ENCODE measurements around the gene SPINK1.
A peak's percentile ranks its signal among the peaks of the same experiment; 100 is the strongest.
"Not testable (repeated sequence)": the region's sequence is repeated elsewhere in the genome, so short reads cannot be mapped to it uniquely, and the experiment has no call there.

SPINK1 gene

GRCh38 chr5:147869892-147870291 lies 38.4 kb upstream of the SPINK1 start:
- Histone ChIP-seq H3K27ac (ENCODE audit: low read depth, low read length) (peak overlapping the region; percentile 94), H3K4me1 (ENCODE audit: control insufficient read depth, insufficient read depth, low read length) (peaks cover 22% of the 10 kb centered on the region), H3K4me3 (ENCODE audit: low read depth, low read length) (peak overlapping the region; percentile 53), H3K9ac (ENCODE audit: low read length) (peak overlapping the region; percentile 93), H3K36me3 (ENCODE audit: control insufficient read depth, insufficient read depth, low read length) (peaks cover 53% of the 10 kb centered on the region)
- H3K27me3 ChIP-seq (ENCODE audit: control insufficient read depth, insufficient read depth, low read length); H3K9me3 ChIP-seq (ENCODE audit: control insufficient read depth, insufficient read depth, low read depth, low read length): not testable (repeated sequence)

GRCh38 chr5:147869112-147869511 lies 37.6 kb upstream of the SPINK1 start:
- peak overlapping the region; percentile 93 for H3K9ac ChIP-seq (ENCODE audit: low read length)
- peaks cover 24% of the 10 kb centered on the region for H3K4me1 ChIP-seq (ENCODE audit: control insufficient read depth, insufficient read depth, low read length)
- peak overlapping the region; percentile 53 for H3K4me3 ChIP-seq (ENCODE audit: low read depth, low read length)
- H3K36me3 ChIP-seq (ENCODE audit: control insufficient read depth, insufficient read depth, low read length), result peaks cover 61% of the 10 kb centered on the region
- peaks cover 8% of the 10 kb centered on the region; the same call in 1 of the 2 replicates for H3K27me3 ChIP-seq (ENCODE audit: control insufficient read depth, insufficient read depth, low read length)
- H3K27ac ChIP-seq (ENCODE audit: low read depth, low read length), result peak overlapping the region; percentile 94
- no peaks in the 10 kb centered on the region for H3K9me3 ChIP-seq (ENCODE audit: control insufficient read depth, insufficient read depth, low read depth, low read length)

DNA sequence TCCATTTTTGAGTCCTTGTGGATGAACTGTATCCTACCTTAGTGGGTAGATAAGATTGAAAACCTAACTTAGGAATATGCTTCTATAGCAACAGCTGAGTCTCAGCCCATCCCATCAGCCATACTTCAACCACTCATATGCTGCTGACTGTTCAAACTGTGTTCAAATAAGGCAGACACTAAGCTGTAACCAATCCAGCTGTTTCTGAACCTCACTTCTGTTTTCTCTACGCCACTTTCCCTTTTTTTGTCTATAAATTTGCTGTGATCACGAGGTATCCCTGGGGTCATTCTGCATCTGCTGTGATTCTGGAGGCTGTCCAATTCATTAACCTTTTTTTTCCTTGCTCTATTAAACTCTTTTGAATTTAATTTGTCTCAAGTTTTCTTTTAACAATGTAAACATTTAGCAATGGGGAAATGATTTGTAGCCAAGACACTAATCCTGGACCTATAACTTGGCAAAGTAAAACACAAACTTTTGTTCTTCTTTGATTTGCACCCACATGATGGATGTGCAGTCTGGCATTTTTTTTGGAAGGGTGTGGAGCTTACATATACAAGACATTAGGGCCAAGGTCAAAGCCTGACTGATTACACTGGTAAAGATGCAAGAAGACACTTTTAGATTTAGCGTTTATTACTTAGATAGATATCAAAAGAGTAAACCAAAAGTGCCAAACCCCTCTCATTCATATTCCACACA lies 32.1 kb upstream of the SPINK1 start:
- H3K27me3 ChIP-seq (ENCODE audit: control insufficient read depth, insufficient read depth, low read length), result no peaks in the 10 kb centered on the region
- no peak overlapping the region for H3K4me3 ChIP-seq (ENCODE audit: low read depth, low read length)
- peaks cover 43% of the 10 kb centered on the region for H3K36me3 ChIP-seq (ENCODE audit: control insufficient read depth, insufficient read depth, low read length)
- no peak overlapping the region for H3K9ac ChIP-seq (ENCODE audit: low read length)
- H3K9me3 ChIP-seq (ENCODE audit: control insufficient read depth, insufficient read depth, low read depth, low read length), result no peaks in the 10 kb centered on the region
- H3K27ac ChIP-seq (ENCODE audit: low read depth, low read length), result 0 out of 2 replicates have a peak overlapping the region, but pooled peaks have one; percentile 12
- peaks cover 56% of the 10 kb centered on the region for H3K4me1 ChIP-seq (ENCODE audit: control insufficient read depth, insufficient read depth, low read length)

GRCh38 chr5:147860641-147861025 lies 29.2 kb upstream of the SPINK1 start:
- Histone ChIP-seq H3K4me1 (ENCODE audit: control insufficient read depth, insufficient read depth, low read length) (peaks cover 58% of the 10 kb centered on the region), H3K27ac (ENCODE audit: low read depth, low read length) (peak overlapping the region; percentile 68), H3K4me3 (ENCODE audit: low read depth, low read length) (no peak overlapping the region), H3K9me3 (ENCODE audit: control insufficient read depth, insufficient read depth, low read depth, low read length) (no peaks in the 10 kb centered on the region), H3K27me3 (ENCODE audit: control insufficient read depth, insufficient read depth, low read length) (no peaks in the 10 kb centered on the region), H3K36me3 (ENCODE audit: control insufficient read depth, insufficient read depth, low read length) (peaks cover 29% of the 10 kb centered on the region), H3K9ac (ENCODE audit: low read length) (no peak overlapping the region)

DNA sequence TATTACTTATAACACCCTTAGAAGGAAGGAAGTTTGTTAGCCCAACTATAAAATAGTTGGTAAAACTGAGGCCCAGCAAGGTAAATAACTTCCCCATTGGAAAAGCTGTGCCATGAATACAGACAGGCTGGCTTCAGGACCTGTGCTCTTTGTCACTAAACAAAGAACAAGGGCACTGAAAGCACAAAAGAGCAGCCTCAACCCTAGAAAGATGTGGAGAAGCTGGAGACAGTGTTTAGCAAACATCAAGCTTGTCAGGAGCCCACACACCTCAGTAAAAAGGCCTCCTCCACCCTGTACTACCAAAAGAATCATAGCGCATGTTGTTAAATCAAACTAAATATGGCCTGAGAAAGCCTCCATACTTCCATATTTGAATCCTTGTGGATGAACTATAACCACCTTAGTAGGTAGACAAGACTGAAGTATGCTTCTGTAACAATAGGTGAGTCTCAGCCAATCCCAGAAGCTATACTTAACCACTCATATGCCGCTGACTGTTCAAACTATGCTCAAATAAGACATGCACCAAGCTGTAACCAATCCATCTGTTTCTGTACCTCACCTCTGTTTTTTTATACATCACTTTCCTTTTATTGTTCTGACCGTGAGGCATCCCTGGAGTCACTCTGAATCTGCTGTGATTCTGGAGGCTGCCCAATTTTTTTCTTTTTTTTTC lies 28.6 kb upstream of the SPINK1 start:
- H3K9me3 ChIP-seq (ENCODE audit: control insufficient read depth, insufficient read depth, low read depth, low read length), result no peaks in the 10 kb centered on the region
- H3K9ac ChIP-seq (ENCODE audit: low read length), result no peak overlapping the region
- H3K27ac ChIP-seq (ENCODE audit: low read depth, low read length), result peak overlapping the region; percentile 68
- peaks cover 58% of the 10 kb centered on the region for H3K4me1 ChIP-seq (ENCODE audit: control insufficient read depth, insufficient read depth, low read length)
- no peaks in the 10 kb centered on the region for H3K27me3 ChIP-seq (ENCODE audit: control insufficient read depth, insufficient read depth, low read length)
- peaks cover 26% of the 10 kb centered on the region for H3K36me3 ChIP-seq (ENCODE audit: control insufficient read depth, insufficient read depth, low read length)
- no peak overlapping the region for H3K4me3 ChIP-seq (ENCODE audit: low read depth, low read length)

GRCh38 chr5:147858565-147858964 lies 27.1 kb upstream of the SPINK1 start:
- no peak overlapping the region for H3K4me3 ChIP-seq (ENCODE audit: low read depth, low read length)
- H3K27me3 ChIP-seq (ENCODE audit: control insufficient read depth, insufficient read depth, low read length), result no peaks in the 10 kb centered on the region
- peaks cover 13% of the 10 kb centered on the region for H3K36me3 ChIP-seq (ENCODE audit: control insufficient read depth, insufficient read depth, low read length)
- no peak overlapping the region for H3K27ac ChIP-seq (ENCODE audit: low read depth, low read length)
- no peaks in the 10 kb centered on the region for H3K9me3 ChIP-seq (ENCODE audit: control insufficient read depth, insufficient read depth, low read depth, low read length)
- H3K4me1 ChIP-seq (ENCODE audit: control insufficient read depth, insufficient read depth, low read length), result peaks cover 47% of the 10 kb centered on the region
- no peak overlapping the region for H3K9ac ChIP-seq (ENCODE audit: low read length)

DNA sequence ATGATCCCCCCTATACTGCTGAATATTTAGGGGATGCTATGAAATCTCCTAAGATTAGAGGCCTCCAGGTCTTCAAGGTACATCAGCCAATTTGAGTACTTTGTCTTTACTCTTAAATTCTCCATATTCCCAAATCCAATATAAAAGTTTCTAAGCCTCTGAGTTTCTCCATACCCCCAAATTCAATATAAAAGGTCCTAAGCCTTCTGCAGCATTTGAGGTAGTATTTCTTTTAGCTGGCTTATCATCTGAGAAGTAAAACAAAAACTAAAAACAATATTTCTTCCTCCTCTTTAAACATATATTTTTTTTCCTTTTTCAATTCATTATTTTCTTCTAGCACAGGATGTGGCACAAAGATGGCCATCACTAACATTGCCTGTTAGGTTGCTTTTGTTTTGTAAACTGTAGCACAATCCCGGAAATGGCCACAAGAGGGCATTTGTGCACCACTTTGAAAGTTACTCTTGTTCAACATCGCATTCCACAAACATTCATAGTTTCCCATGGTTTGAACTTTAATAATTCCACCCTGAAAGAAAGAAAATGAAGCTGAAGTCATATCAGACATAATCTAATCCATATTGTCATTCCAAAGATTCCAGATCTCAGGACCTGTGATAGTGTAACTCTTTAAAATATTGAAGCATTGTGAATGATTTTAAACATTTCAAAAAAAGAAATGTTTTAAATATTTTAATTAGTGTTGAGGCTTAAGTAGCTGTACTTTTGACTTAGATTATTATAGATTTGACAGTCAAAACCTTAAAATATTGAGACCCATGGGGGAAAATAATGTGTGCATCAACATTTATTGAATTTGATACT lies 26.0 kb upstream of the SPINK1 start:
- Histone ChIP-seq H3K27me3 (ENCODE audit: control insufficient read depth, insufficient read depth, low read length) (no peaks in the 10 kb centered on the region), H3K4me1 (ENCODE audit: control insufficient read depth, insufficient read depth, low read length) (peaks cover 38% of the 10 kb centered on the region), H3K4me3 (ENCODE audit: low read depth, low read length) (no peak overlapping the region), H3K9ac (ENCODE audit: low read length) (no peak overlapping the region), H3K27ac (ENCODE audit: low read depth, low read length) (no peak overlapping the region), H3K36me3 (ENCODE audit: control insufficient read depth, insufficient read depth, low read length) (peaks cover 4% of the 10 kb centered on the region; the same call in 1 of the 2 replicates), H3K9me3 (ENCODE audit: control insufficient read depth, insufficient read depth, low read depth, low read length) (no peaks in the 10 kb centered on the region)

GRCh38 chr5:147856801-147857200 lies 25.3 kb upstream of the SPINK1 start:
- Histone ChIP-seq H3K9me3 (ENCODE audit: control insufficient read depth, insufficient read depth, low read depth, low read length) (no peaks in the 10 kb centered on the region), H3K27me3 (ENCODE audit: control insufficient read depth, insufficient read depth, low read length) (no peaks in the 10 kb centered on the region), H3K36me3 (ENCODE audit: control insufficient read depth, insufficient read depth, low read length) (peaks cover 4% of the 10 kb centered on the region; the same call in 1 of the 2 replicates), H3K4me3 (ENCODE audit: low read depth, low read length) (no peak overlapping the region), H3K27ac (ENCODE audit: low read depth, low read length) (no peak overlapping the region), H3K9ac (ENCODE audit: low read length) (no peak overlapping the region), H3K4me1 (ENCODE audit: control insufficient read depth, insufficient read depth, low read length) (peaks cover 31% of the 10 kb centered on the region)

DNA sequence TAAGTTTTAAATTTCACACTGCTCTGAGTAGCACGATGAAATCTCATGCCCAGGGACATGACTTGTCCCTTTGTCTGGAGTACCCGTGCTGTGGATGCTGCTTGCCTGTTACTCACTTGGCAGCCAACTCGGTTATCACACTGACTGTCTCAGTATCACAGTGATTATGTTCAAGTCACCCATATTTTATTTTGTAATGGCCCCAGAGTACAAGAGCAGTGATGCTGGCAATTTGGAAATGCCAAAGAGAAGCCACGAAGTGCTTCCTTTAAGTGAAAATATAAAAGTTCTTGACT lies 24.3 kb upstream of the SPINK1 start:
- Histone ChIP-seq H3K9me3 (ENCODE audit: control insufficient read depth, insufficient read depth, low read depth, low read length) (no peaks in the 10 kb centered on the region), H3K27ac (ENCODE audit: low read depth, low read length) (no peak overlapping the region), H3K9ac (ENCODE audit: low read length) (no peak overlapping the region), H3K27me3 (ENCODE audit: control insufficient read depth, insufficient read depth, low read length) (no peaks in the 10 kb centered on the region), H3K4me1 (ENCODE audit: control insufficient read depth, insufficient read depth, low read length) (peaks cover 20% of the 10 kb centered on the region), H3K36me3 (ENCODE audit: control insufficient read depth, insufficient read depth, low read length) (no peaks in the 10 kb centered on the region), H3K4me3 (ENCODE audit: low read depth, low read length) (no peak overlapping the region)

DNA sequence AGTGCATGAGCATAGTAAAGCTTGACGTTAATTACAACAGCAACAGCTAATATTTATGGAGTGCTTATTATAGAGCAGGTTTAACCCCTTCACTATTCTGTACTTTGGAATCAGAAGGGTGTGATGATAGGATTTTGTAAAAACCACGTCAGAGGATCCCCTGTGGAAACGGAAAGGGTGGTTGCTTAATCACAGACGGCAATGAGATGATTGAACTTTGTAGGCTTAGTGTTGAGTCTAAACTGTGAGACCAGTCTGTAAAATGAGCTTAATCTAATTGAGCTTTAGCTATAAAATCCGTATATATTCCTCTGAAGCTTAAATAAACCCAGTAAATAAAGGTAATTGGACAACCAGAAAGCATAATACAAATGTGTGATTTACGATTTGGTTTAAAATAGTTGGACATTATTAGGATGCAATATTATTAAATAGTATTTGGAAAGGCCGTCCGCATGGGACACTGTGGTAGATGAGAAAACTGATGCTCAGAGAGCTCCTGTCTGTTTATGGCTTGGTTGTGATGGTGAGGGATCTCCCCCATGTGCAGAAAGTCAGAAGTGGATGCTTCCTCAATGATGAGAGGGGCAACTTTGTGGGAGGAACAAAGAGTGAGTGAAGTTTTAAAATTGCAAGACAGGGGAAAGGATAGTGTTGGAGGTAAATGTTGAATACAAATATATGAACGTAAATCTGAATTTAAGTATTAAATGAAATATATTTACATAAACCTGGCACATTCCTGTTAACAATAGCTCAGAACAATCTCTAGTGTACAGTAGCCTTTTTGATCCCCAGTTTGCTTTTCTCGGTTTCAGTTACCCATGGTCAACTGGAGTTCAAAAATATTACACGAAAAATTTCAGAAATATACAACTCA lies 23.7 kb upstream of the SPINK1 start:
- Histone ChIP-seq H3K27ac (ENCODE audit: low read depth, low read length) (no peak overlapping the region), H3K36me3 (ENCODE audit: control insufficient read depth, insufficient read depth, low read length) (no peaks in the 10 kb centered on the region), H3K4me3 (ENCODE audit: low read depth, low read length) (no peak overlapping the region), H3K9me3 (ENCODE audit: control insufficient read depth, insufficient read depth, low read depth, low read length) (no peaks in the 10 kb centered on the region), H3K9ac (ENCODE audit: low read length) (no peak overlapping the region), H3K4me1 (ENCODE audit: control insufficient read depth, insufficient read depth, low read length) (peaks cover 14% of the 10 kb centered on the region), H3K27me3 (ENCODE audit: control insufficient read depth, insufficient read depth, low read length) (no peaks in the 10 kb centered on the region)

Measured in HUES6 (cell line).